GM10266 (cell line): ENCODE results near the gene ATP2B2.

Source experiments
- DNase-seq: peaks from one replicate; pipeline ENCODE4 v3.0.0; 2012; ENCODE audit errors: extremely low spot score
- CTCF ChIP-seq: IDR thresholded peaks from 2 replicates; pipeline ENCODE4 v1.5.1; 2012; ENCODE audit warnings: mild to moderate bottlenecking, low read depth; ENCODE audit not compliant: control insufficient read depth, insufficient read depth; ENCODE audit errors: missing control alignments

ATP2B2 gene

DNA sequence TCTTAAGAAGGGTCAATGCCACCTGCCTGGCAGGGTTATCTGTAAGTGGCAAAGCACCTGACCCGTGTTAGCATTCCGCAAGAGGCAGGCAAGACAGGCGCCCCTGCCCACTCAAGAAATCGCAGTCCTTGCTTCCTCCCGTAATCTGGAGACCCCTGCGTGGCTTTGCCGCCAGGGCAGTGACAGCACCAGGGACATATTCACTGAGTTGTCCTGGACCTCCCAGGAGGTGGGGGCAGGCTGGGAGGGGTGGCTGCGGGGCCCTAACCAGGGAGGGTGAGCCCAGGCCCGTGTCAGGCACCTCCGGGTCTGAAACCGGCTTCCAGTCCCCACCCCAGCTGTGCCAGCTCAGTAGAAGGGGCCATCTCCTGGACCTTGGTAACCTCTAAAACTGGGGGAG is 168.6 kb downstream of the ATP2B2 start:
- no peak for TF ChIP-seq CTCF

GRCh38 chr3:10335871-10336622 is 169.3 kb downstream of the ATP2B2 start:
- TF ChIP-seq CTCF = no peak
- no peak for DNase-seq

More for the DNA sequence above, 168.6 kb downstream of the ATP2B2 start:
- no peak for DNase-seq

GRCh38 chr3:10335190-10335738 is 170.1 kb downstream of the ATP2B2 start:
- TF ChIP-seq CTCF = no peak
- no peak for DNase-seq

GRCh38 chr3:10334459-10334858 is 170.9 kb downstream of the ATP2B2 start:
- no peak for DNase-seq
- TF ChIP-seq CTCF = no peak

- no peak for TF ChIP-seq CTCF
- no peak for DNase-seq
These were observed 171.3 kb downstream of the ATP2B2 start for GRCh38 chr3:10334042-10334441.

DNA sequence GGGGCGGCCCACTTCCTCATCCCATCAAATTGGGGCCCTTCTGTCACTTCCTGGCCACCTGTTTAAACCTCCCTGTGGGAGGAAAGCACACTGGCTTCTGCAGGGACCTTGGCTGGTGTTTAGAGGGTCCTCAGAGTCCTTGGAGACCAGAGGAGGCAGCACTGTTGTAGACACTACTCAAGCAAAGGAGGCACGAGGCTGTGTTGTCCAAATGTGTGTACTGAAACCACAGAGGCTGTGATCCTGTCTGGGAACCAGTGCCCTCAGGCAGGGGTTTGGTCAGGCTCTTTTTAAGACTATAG is 172.1 kb downstream of the ATP2B2 start:
- DNase-seq = no peak
- no peak for TF ChIP-seq CTCF

GRCh38 chr3:10332481-10333348 is 172.7 kb downstream of the ATP2B2 start:
- no peak for TF ChIP-seq CTCF
- DNase-seq = no peak
